HG02759 (cell line): Measurements from ENCODE around the gene ZNF653.
"Not testable (repeated sequence)": the region's sequence is repeated elsewhere in the genome, so short reads cannot be mapped to it uniquely, and the experiment has no call there.

Experiments
- ATAC-seq: cut with Tn5 transposase; IDR thresholded peaks from one replicate; pipeline ENCODE4 v1.9.1; 2021; ENCODE audit warnings: mild to moderate bottlenecking, moderate library complexity; ENCODE audit not compliant: unreplicated experiment

ZNF653 gene

DNA sequence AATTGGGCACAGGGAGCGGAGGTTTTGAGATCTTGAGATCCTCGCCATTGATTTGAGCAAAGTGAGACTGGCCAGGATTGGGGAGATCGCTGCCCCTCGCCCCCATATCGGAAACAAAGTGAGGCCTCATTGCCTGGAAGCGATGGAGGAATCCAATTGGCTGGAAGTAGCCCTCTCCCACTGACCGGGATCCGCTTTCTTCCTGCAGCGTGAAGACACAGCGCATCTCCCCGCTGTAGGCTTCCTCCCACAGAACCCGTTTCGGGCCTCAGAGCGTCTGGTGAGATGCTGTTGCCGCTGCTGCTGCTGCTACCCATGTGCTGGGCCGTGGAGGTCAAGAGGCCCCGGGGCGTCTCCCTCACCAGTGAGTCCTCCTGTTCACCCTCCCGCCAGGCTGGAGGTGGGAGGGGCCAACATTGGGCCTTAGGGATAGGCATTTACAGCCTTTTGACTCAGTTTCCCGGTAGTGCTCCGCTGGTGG is 69.8 kb downstream of the ZNF653 start:
- ATAC-seq: no peak

DNA sequence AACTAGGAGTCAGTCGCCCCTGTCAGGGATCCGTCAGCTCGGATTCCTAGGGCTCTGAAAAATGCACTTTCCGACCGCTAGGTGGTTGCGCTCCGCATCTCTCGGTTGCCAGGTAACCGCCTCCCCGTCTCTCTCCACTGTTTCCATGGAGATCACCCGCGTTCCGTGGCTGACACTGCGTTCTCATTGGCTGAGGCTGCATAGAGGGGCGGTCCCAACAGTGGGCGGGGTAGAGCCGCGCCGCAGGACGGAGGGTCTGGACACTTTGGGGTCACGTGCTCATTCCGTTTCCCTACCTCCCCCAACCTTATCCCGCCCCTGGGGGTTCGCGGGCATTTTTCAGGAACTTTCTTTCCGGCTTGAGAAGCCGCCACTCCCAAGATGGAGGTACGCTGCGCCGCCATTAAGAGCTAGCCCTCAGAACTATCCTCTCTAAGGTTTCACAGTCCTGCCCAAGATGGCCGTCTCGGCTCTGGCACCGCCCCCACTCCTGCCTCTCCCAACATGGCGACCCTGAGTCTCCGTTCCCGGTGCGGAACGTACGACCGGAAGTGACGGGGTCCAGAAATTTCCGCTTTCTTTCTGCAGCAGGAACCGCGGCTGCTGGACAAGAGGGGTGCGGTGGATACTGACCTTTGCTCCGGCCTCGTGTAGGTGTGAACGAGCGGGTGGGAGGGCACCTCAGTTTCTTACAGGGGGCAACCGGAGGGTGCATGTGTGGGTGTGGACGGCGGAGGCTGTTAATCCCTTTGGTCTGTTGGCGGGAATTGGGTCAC is 70.4 kb downstream of the ZNF653 start, which contains the start of the genes ODAD3 and PRKCSH:
Gene ODAD3 (minus strand): TSS at position 65 of the 776 bp plus-strand sequence. CDS start 105 bp downstream, outside the sequence.
Gene PRKCSH (plus strand): TSS at position 579 of the 776 bp plus-strand sequence. CDS start 483 bp downstream, outside the sequence.
- peak; percentile 91 for ATAC-seq

DNA sequence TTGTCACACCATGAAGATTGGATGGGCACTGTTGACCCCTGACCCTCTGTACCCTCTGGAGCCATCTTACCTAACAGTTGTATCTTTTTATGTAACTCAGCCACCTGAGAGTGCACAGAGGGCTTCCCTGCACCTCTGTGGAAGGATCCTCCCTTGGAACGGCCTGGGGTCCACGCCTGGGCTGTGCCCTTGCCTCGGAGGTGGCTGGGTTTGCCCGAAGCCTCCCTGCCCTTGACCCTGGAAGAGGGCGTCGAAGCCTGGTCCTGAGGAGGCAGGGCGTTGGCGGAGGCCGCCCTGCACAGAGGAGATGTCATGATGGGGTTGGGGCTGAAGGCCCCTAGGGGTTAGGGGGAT is 71.0 kb downstream of the ZNF653 start:
- ATAC-seq: peak; percentile 16

GRCh38 chr19:11433526-11433925 is 72.1 kb downstream of the ZNF653 start:
- ATAC-seq: not testable (repeated sequence)
